CD4-positive, alpha-beta T cell treated with Interleukin-2 at 100 ng/mL for 4 hours (primary cell): Measurements from ENCODE around the gene UST.
"Not testable (repeated sequence)": the region's sequence is repeated elsewhere in the genome, so short reads cannot be mapped to it uniquely, and the experiment has no call there.

Source experiments
- DNase-seq: peaks from one replicate; pipeline ENCODE4 v3.0.0-alpha.2; 2020; ENCODE audit warnings: low spot score

UST gene

GRCh38 chr6:148736774-148737412 is 9.9 kb upstream of the UST start:
- no peak for DNase-seq

DNA sequence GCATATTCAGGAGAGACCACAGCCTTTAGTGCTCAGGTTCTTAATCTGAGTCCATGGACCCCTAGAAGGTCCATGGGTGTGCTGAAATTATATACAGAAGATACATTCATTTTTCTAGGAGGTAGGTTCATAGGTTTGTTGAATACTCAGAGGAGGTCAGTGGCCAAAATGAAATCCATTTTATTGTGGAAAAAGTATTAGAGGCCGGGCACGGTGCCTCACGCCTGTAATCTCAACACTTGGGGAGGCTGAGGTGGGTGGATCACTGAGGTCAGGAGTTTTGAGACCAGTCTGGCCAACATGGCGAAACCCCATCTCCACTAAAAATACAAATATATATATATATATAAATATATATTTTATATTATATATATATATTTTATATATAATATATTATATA is 9.0 kb upstream of the UST start:
- no peak for DNase-seq

GRCh38 chr6:148738946-148739821 is 7.6 kb upstream of the UST start:
- no peak for DNase-seq

- no peak for DNase-seq
These were observed 7.1 kb upstream of the UST start for GRCh38 chr6:148739822-148740128.

DNA sequence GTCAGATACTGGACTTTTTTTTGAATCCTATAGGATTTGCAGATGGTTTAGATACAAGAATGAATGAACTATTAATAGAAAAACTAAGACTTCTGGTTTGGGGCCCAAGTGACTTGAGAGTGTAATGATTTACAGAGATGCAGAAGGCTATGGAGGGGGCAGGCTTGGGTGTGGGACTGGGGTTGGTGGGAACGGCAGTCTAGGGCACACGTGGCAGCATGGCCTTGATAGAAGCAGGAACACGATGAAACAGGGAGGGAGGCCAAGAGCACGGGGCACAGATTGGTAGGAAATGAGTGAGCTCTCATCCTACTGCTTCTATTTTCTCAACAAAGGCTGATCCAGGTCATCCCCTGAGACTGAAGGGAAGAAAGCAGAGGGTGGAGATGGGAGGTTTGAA is 3.4 kb upstream of the UST start:
- DNase-seq: no peak

- no peak for DNase-seq
These were observed 904 bp upstream of the UST start for GRCh38 chr6:148745926-148746325.

DNA sequence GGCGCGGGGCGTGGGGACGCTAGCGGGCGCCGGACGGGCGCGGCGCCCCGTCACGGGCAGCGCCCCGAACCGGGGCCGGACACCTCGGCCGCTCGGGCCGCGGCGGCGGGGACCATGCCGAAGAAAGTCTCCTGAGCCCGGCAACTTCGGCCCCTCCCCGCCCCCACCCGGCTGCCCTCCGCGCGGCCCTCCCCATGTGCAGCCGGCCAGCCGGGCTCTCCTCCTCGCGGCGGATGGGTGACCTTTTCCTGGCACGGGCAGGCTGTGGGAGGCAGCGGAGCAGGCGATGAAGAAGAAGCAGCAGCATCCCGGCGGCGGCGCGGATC is 278 bp downstream of the UST start:
- DNase-seq: no peak

GRCh38 chr6:148747471-148748165 is 788 bp downstream of the UST start:
- peak; percentile 71 for DNase-seq

GRCh38 chr6:148749674-148750073 is 2.8 kb downstream of the UST start:
- DNase-seq: no peak

GRCh38 chr6:148750838-148751792 is 4.3 kb downstream of the UST start:
- DNase-seq: no peak

GRCh38 chr6:148751793-148752170 is 5.0 kb downstream of the UST start:
- no peak for DNase-seq

DNA sequence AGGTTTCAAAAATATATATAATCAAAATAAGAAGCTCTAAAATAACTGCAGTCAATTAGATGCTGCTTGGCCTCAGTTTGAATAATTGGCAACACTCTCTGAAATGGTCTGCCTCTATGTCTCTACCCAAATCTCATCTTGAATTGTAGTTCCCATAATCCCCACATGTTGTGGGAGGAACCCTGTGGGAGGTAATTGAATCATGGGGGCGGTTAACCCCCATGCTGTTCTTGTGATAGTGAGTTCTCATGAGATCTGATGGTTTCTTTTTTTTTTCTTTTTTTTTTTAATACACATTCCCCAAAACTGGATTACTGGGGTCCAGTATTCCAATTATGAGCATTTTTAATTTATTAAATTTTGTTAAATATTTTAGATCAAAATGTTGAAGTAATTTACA is 8.5 kb downstream of the UST start:
- not testable (repeated sequence) for DNase-seq

DNA sequence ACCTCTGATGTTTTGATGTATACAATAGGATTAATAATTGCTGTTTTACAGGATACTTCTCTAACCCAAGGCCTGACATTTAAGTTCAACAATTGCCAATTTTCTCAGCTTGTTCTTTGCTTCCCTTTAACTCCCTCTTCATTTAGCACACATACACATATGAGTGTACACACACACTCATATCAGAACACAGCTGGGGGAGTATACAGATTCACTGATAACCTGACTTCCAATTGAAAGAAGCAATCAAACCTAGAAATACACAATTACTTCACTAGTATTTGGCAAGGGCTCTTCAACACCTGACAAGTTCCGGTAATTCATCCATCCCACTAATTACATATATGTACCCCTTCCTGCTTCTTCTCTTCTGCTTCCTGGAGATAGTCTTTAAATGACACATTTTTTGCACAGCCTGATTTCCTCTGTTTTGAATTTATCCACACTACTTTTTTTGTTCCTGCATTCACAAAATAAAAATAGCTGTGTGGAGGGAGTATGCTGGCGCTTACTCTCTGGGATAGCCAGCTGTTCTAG is 11.2 kb downstream of the UST start:
- no peak for DNase-seq

DNA sequence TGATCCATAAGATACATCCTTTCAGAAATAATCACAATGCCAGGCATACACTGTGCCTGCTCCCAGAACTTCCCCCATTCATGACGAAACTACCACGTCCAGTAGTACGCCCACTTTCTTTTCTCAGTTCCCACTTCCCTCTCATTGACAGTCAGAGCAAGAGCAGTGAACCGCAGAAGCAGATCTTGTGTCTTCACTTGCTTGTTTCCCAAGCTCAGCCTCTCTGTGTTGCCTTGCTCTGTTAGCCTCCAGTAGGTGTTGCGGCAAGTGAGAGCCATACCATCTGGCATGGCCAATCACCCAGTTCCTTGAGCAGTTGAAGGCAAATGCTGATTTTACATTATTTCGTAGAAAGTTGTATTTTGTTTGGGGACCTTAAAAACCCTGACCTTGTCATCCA is 11.7 kb downstream of the UST start:
- DNase-seq: peak; percentile 40

DNA sequence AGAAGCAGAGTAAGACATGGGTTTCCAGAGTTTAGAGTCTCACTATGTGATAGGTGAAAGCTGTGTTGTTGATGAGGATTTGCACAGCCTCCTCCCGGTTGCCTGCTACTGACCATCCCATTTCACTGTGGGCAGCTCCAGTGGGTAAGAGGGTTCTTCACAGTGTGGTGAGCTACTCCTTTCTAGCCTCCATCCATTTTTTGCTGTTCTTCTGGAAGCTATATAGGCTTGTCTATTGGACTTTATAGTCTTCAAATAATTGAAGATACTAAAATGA is 13.4 kb downstream of the UST start:
- no peak for DNase-seq

GRCh38 chr6:148760568-148761526 is 14.0 kb downstream of the UST start:
- DNase-seq: peak; percentile 59

DNA sequence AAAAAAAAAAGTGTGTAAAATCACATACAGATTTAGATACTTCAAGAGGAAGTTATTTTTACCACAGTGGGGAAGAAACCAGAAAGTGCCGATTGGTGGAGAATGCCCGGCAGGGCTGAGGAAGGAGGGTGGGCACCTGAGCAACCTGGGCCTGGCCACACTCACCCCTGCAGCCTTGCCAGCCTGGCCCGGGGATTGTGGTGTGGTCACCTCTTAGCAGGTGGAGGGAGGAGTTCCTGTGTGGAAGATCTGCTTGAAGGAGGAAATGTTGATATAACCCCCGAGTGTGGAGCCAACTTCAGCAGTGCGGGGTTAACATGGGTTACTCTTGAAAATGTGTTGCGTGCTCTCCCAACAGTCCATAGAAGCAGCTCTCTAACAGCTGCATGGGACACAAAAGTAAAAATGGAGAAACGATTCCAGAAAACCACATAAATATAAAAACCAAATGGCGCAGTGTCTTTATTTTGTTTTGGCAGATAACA is 14.7 kb downstream of the UST start:
- no peak for DNase-seq

DNA sequence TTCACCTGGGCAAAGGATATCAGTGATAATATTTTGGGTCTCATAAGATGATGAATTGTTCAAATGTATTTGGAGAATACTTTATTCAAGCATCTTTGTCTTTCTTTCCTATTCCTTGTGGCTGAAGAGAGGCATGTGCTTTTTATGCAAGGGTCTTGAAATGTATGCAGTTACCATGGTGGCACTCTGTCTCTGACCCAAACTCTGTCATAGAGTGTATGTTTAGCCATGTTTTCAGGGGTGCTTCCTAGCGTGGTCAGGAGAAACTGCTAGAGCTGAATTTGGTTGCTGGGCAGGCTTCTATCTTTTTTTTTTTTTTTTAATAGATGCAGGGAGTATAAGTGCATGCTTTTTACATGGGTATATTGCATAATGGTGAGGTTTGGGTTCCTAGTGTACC is 15.4 kb downstream of the UST start:
- no peak for DNase-seq

DNA sequence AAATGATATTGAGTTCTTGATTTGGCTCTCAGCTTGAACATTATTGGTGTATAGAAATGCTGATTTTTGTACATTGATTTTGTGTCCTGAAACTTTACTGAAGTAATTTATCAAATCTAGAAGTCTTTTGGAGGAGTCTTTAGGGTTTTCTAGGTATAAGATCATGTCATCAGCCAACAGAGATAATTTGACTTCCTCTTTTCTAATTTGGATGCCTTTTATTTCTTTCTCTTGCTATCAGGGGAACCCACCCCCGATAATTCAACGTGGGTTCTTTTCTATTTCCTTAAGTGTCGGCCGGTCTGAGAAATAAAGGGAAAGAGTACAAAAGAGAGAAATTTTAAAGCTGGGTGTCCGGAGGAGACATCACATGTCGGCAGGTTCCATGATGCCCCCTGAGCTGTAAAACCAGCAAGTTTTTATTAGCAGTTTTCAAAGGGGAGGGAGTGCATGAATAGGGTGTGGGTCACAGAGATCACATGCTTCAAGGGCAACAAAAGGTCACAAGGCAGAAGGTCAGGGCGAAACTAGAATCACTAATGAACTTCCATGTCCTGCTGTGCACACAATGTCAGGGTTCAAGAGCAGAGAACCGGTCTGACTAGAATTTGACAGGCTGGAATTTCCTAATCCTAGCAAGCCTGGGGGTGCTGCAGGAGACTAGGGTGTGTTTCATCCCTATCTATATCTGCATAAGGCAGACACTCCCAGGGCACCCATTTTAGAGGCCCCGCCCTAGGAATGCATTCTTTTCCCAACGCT is 17.6 kb downstream of the UST start:
- DNase-seq: not testable (repeated sequence)
